ENCODE data around the gene NUB1.

The NUB1 gene

GRCh38 chr7:151336027-151336708 lies 5.4 kb upstream of the NUB1 start:
- no peak for DNase-seq (ENCODE audit: low read depth)
- H3K4me3 ChIP-seq (ENCODE audit: low read depth, low read length) = no peak overlapping the region
- no peak for TF ChIP-seq CTCF (conservative IDR thresholded peaks at IDR 0.05; ENCODE audit: low read depth, low read length)

- no peak overlapping the region for H3K4me3 ChIP-seq (ENCODE audit: low read depth, low read length)
- TF ChIP-seq CTCF (conservative IDR thresholded peaks at IDR 0.05; ENCODE audit: low read depth, low read length) = no peak
- DNase-seq (ENCODE audit: low read depth) = no peak
These were observed 4.3 kb upstream of the NUB1 start for GRCh38 chr7:151337346-151337745.

GRCh38 chr7:151338809-151339208 lies 2.8 kb upstream of the NUB1 start:
- no peak for TF ChIP-seq CTCF (conservative IDR thresholded peaks at IDR 0.05; ENCODE audit: low read depth, low read length)
- no peak for DNase-seq (ENCODE audit: low read depth)
- no peak overlapping the region for H3K4me3 ChIP-seq (ENCODE audit: low read depth, low read length)

GRCh38 chr7:151339651-151340382 lies 1.8 kb upstream of the NUB1 start:
- DNase-seq (ENCODE audit: low read depth) = no peak
- no peak for TF ChIP-seq CTCF (conservative IDR thresholded peaks at IDR 0.05; ENCODE audit: low read depth, low read length)
- no peak overlapping the region for H3K4me3 ChIP-seq (ENCODE audit: low read depth, low read length)

GRCh38 chr7:151340794-151341356 lies 737 bp upstream of the NUB1 start:
- no peak for DNase-seq (ENCODE audit: low read depth)
- H3K4me3 ChIP-seq (ENCODE audit: low read depth, low read length) = peak overlapping the region; percentile 92
- peak; percentile 30 for TF ChIP-seq CTCF (conservative IDR thresholded peaks at IDR 0.05; ENCODE audit: low read depth, low read length)

- TF ChIP-seq CTCF (conservative IDR thresholded peaks at IDR 0.05; ENCODE audit: low read depth, low read length) = no peak
- no peak for DNase-seq (ENCODE audit: low read depth)
- H3K4me3 ChIP-seq (ENCODE audit: low read depth, low read length) = peak overlapping the region; percentile 92
These were observed 562 bp downstream of the NUB1 start for GRCh38 chr7:151342102-151342646.

All from choroid plexus epithelial cell (primary cell).